Transverse colon (tissue), 4 donors: Measurements from ENCODE around the gene IFITM10. TPM values are rescaled to one million over a fixed set of nuclear protein-coding genes. Genes with fewer than 3 reads are reported as not detected.

ENCODE experiments used
- DNase-seq: peaks from one replicate; pipeline ENCODE4 v3.0.0-alpha.2; 2019
- H3K27ac ChIP-seq, 4 donors: fragments of 200-600 bp; sonication (generic); 2 replicates each; pipeline ENCODE4 v1.5.1; 2016 to 2018; ENCODE audit warnings: inconsistent platforms in 4 of 4
- H3K27me3 ChIP-seq: fragments of 200-600 bp; sonication (generic); 2 replicates; pipeline ENCODE4 v1.5.1; 2017; ENCODE audit warnings: inconsistent platforms
- H3K36me3 ChIP-seq, 4 donors: fragments of 200-600 bp; sonication (generic); 2 replicates each; pipeline ENCODE4 v1.5.1; 2017 to 2019; ENCODE audit warnings: inconsistent platforms in 4 of 4
- H3K4me1 ChIP-seq, 4 donors: fragments of 200-600 bp; sonication (generic); 2 replicates each; pipeline ENCODE4 v1.5.1; 2017 to 2020; ENCODE audit warnings: inconsistent platforms in 4 of 4
- H3K4me3 ChIP-seq, 4 donors: fragments of 200-600 bp; sonication (generic); 1 replicate in 1 of 4; 2 replicates in 3 of 4; pipeline versions ENCODE4 v1.5.1 to v1.6.1; 2017 to 2019; ENCODE audit warnings: inconsistent platforms in 4 of 4
- H3K9me3 ChIP-seq, 2 donors: fragments of 200-600 bp; sonication (generic); 2 replicates each; pipeline ENCODE4 v1.5.1; 2017 to 2019; ENCODE audit warnings: inconsistent platforms in 2 of 2
- CTCF ChIP-seq, 5 experiments: fragments of 200-600 bp in 3 of 5; fragments of 450-650 bp in 2 of 5; sonication (generic) in 3 of 5; IDR thresholded peaks; 1 replicate in 2 of 5; 2 replicates in 3 of 5; pipeline ENCODE4 v1.5.1; 2016 to 2017; ENCODE audit warnings: antibody characterized with exemption in 5 of 5, inconsistent platforms in 3 of 5, mild to moderate bottlenecking in 2 of 5, moderate library complexity in 1 of 5
- EP300 ChIP-seq: sonication (generic); formaldehyde crosslinking; IDR thresholded peaks from one replicate; pipeline ENCODE4 v1.6.1; 2017; ENCODE audit warnings: antibody characterized with exemption, low read depth
- POLR2A ChIP-seq: fragments of 450-650 bp; IDR thresholded peaks from one replicate; pipeline ENCODE4 v1.6.1; 2016; ENCODE audit warnings: antibody characterized with exemption, mild to moderate bottlenecking, moderate library complexity
- POLR2AphosphoS5 ChIP-seq, 3 donors: sonication (generic); formaldehyde crosslinking; IDR thresholded peaks; one replicate each; pipeline ENCODE4 v1.6.1; 2016; ENCODE audit warnings: antibody characterized with exemption in 3 of 3
- WGBS, 2 donors: methylation state at CpG; one replicate each; pipeline ENCODE4 v1.1.5; 2018; ENCODE audit warnings: low coverage in 1 of 2; 5-methylcytosine and 5-hydroxymethylcytosine counted together
- in situ Hi-C, 4 donors: fragments of 200-750 bp; cut with MboI; loops; one replicate each; pipeline versions ENCODE4 v1.15.0 to v1.15.1; 2017; ENCODE audit warnings: low sequenced_read_pairs in 3 of 4, low pct_ligation_motif_present in 1 of 4, low pct_unique_long_range_greater_than_20kb in 1 of 4
- intact Hi-C: fragments of 100-400 bp; cut with DNase I; formaldehyde crosslinking; loops from one replicate; pipeline ENCODE4 v1.15.1; 2023; ENCODE audit warnings: low total_unique reads
- total RNA-seq, 4 donors: library from RNA; depleted of rRNA; stranded (reverse); fragments of >200 nt; gene quantifications; one replicate each; pipeline ENCODE4 v1.1.0, GENCODE V29; 2016

Gene IFITM10
- total RNA-seq, 4 donors from 2014 or later = 0.68 to 13.5 (median 1.3) TPM

- Histone ChIP-seq H3K27me3 (peaks cover 80% of the 10 kb centered on the region), H3K36me3 (no peaks in the 10 kb centered on the region), H3K4me1 (no peaks in the 10 kb centered on the region), H3K27ac (no peak overlapping the region), H3K4me3 (no peak overlapping the region), H3K9me3 (no peaks in the 10 kb centered on the region)
- 66 to 71% methylated on average over 15 to 25 of the region's 25 CpGs for WGBS, 2 donors
- intact Hi-C loops (no loop called here), in situ Hi-C loops (no loop called here)
- no peak for DNase-seq
- no peak for TF ChIP-seq EP300
- no peak for TF ChIP-seq CTCF (IDR thresholded peaks at IDR 0.05)
- no peak for TF ChIP-seq POLR2AphosphoS5 (IDR thresholded peaks at IDR 0.05)
- TF ChIP-seq POLR2A = no peak
Measured at GRCh38 chr11:1728931-1729691, 21.3 kb downstream of the IFITM10 start.

- peaks cover 80% of the 10 kb centered on the region for H3K27me3 ChIP-seq
- DNase-seq = no peak
- in situ Hi-C loops (no loop called here), intact Hi-C loops (no loop called here)
- no peak for TF ChIP-seq EP300
- no peak for TF ChIP-seq POLR2A
- TF ChIP-seq CTCF (IDR thresholded peaks at IDR 0.05) = no peak
- no peak for TF ChIP-seq POLR2AphosphoS5 (IDR thresholded peaks at IDR 0.05)
- H3K4me3 ChIP-seq = no peak overlapping the region
- no peaks in the 10 kb centered on the region for H3K9me3 ChIP-seq
- 53 to 57% methylated on average over 4 of the region's 4 CpGs for whole genome bisulfite sequencing, 2 donors
- H3K4me1 ChIP-seq = no peaks in the 10 kb centered on the region
- H3K27ac ChIP-seq = no peak overlapping the region
- H3K36me3 ChIP-seq = no peaks in the 10 kb centered on the region
Measured at GRCh38 chr11:1728301-1728700, 22.1 kb downstream of the IFITM10 start.

GRCh38 chr11:1727861-1728260 lies 22.5 kb downstream of the IFITM10 start:
- DNase-seq = no peak
- 64 to 72% methylated on average over 2 to 9 of the region's 9 CpGs for WGBS, 2 donors
- intact Hi-C loops (no loop called here), in situ Hi-C loops (no loop called here)
- Histone ChIP-seq H3K4me1 (no peaks in the 10 kb centered on the region), H3K4me3 (no peak overlapping the region), H3K36me3 (no peaks in the 10 kb centered on the region), H3K9me3 (no peaks in the 10 kb centered on the region), H3K27ac (no peak overlapping the region), H3K27me3 (peaks cover 80% of the 10 kb centered on the region)
- no peak for TF ChIP-seq POLR2AphosphoS5 (IDR thresholded peaks at IDR 0.05)
- no peak for TF ChIP-seq CTCF (IDR thresholded peaks at IDR 0.05)
- TF ChIP-seq POLR2A = no peak
- TF ChIP-seq EP300 = no peak

GRCh38 chr11:1727096-1727690 lies 23.2 kb downstream of the IFITM10 start:
- WGBS, 2 donors = 54 to 55% methylated on average over 8 to 11 of the region's 11 CpGs
- intact Hi-C loops = no loop called here
- no peaks in the 10 kb centered on the region for H3K4me1 ChIP-seq
- no peak for DNase-seq
- H3K27me3 ChIP-seq = peaks cover 78% of the 10 kb centered on the region
- H3K36me3 ChIP-seq = no peaks in the 10 kb centered on the region
- TF ChIP-seq POLR2A (no peak), EP300 (no peak), CTCF (IDR thresholded peaks at IDR 0.05) (no peak), POLR2AphosphoS5 (IDR thresholded peaks at IDR 0.05) (no peak)
- H3K4me3 ChIP-seq = no peak overlapping the region
- no peak overlapping the region for H3K27ac ChIP-seq
- in situ Hi-C loops = no loop called here
- H3K9me3 ChIP-seq = no peaks in the 10 kb centered on the region
